Measurements from ENCODE around the gene CAMTA1.

CAMTA1 gene

DNA sequence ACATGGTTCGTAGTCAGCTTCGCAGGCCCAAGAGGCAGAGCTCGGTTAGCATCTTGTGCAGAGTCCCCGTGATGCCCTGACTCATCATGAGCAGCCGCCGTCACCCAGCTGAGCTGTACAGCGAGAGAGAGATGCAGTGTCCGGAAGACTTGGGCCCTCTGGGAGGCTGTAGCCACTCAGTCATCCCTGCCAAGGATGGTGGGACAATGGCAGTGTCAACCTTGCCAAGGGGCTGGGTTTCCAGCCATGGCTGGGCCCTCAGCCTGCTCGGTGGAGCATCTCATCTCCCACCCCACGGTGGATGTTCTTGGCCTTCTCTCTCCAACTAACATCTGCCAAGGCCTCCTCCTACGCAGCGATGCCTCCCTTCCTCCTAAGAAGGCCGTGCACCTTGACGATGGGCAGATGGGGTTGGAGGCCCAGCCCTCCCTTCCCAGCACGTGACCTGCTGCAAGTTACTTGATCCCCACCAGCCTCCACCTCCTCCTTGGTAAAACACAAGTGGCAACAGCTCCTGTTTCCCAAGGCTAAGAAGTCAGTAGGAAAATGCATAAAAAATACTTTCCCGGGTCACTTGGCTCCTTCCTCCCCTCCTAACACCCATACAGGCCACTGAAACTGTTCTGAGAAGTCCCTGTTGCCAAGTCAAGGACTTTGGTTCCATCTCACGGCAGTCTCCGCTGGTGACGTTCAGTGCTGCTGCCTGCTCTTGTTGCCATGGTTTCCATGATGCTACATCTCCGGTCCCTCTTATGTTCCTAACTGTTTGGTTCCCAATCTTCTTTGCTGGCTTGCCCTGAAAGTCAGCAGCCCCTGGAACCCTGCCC lies 601.2 kb downstream of the CAMTA1 start:
- no peak for DNase-seq (ENCODE audit: low spot score)

DNA sequence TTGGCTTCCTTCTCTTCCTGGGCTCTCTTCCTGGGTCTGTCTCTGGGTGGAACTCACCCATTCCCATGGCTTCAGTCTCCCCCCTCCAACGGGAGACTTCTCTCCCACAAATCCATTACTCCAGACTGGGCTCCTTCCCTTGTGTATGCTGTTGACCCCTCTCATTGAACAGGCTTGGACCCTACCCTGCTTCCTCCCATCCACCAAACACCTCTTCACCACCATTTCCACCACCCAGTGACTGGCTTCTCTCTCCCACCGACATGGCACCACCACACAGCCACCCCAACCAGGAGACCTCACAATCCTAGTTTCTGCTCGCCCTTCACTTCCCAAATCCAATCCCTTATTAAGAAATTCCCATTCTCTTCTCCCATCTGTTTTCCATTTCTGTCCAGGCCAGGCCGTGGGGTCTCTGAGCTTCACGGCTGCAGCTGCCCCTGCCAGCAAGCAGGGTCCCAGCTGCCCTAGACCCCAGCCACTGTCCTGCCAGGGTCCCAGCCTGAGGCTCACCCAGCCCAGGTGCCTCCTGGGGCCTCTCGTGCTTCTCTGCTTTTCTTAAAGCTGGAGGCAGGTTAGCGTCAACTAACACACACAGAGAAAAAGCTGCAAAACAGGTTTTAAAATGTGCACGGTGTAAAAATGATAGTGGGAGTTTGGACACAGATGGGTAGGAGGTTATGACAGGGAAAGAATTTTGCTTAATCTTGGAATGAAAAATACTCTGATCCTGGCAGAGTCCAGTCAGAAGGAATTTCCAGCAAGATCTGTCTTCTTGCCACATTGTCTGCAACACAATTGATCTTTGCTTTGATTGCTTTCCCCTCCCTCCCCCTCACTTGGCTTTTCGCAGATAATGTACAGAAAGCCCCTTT lies 602.0 kb downstream of the CAMTA1 start:
- DNase-seq (ENCODE audit: low spot score), result no peak

GRCh38 chr1:7388141-7388487 lies 602.9 kb downstream of the CAMTA1 start:
- DNase-seq (ENCODE audit: low spot score), result peak; percentile 43

DNA sequence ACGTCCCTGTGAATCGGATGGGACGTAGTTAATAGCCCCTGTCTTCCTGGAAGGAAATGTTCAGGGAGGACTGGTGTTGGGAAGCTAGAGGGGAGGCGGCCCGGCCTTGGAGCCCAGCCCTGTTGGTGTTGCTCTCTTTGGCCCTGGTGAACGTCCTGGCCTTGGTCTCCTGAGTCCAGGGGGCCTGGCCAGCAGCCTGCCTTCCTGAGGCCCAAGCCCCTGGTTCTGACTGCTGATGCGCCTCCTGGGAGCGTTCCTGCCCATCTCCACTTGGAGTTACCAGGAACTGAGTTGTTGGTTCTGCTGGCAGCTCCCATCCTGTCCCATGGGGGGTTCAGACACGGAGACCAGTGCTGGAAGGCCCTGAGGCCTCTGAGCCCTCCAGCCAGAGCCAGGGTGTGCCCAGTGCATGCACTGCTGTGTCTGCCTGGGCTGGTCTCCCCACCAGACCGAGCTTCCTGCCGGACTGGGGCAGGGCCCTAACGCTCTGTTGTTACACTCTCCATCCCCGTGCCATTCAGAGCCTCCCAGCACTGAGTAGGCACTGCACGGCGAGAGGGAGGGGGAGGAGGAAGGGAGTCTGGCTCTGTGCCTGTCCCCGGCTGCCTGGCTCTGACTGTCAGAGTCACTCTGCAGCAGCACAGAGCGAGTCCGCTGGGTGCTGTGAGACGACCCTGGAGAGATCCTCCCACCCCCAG lies 603.4 kb downstream of the CAMTA1 start:
- DNase-seq (ENCODE audit: low spot score), result peak; percentile 72

- DNase-seq (ENCODE audit: low spot score), result no peak
Measured at GRCh38 chr1:7389201-7389905, 604.1 kb downstream of the CAMTA1 start.

DNA sequence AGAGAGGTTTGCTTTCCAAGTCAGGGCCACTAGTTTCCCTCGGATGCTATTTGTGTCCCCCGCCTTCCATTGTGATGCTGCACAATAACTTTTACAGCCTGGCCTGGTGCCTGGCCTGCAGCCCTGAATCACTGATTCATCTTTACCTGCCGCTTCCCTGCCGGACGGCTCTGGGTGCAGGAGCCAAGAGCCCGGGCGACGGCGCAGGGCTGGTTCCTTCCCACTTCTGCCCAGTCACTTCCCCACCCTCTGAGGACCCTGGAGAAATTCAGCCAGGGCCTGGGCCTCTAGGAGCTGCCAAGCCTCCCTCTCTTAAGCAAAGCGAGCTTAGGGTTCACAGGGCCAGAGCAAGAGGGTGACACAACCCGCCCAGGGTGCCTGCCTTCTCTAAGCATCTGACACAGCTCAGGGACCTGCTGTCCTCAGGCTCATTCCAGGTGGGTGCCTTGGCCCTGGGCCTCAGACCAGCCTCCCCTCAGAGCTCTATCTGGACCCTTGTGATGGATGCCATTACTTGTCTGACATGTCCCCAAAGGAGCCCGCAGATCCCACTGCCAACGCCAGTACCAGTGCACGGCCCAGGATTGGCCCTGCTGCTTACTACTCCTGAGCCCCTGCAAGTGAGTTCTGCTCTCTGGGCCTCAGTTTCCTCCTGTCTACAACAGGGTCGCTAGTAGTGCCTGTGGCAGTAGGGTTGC lies 604.8 kb downstream of the CAMTA1 start:
- DNase-seq (ENCODE audit: low spot score), result no peak

- DNase-seq (ENCODE audit: low spot score), result no peak
Measured at GRCh38 chr1:7390604-7391000, 605.3 kb downstream of the CAMTA1 start.

DNA sequence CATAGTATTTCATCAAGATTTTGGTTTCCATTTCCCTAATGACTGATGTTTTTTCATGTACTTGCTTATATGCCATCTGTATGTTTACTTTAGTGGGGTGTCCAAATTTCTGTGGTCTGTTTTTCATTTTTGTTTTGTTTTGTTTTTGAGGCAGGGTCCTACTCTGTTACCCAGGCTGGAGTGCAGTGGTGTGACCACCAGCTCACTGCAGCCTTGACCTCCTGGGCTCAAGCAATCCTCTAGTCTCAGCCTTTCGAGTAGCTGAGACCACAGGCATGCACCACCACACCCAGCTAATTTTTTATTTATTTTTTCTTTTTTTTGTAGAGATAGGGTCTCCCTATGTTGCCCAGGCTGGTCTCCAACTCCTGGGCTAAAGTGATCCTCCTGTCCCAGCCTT lies 607.9 kb downstream of the CAMTA1 start:
- no peak for DNase-seq (ENCODE audit: low spot score)

- DNase-seq (ENCODE audit: low spot score), result no peak
Measured at GRCh38 chr1:7395251-7395650, 610.0 kb downstream of the CAMTA1 start.

- DNase-seq (ENCODE audit: low spot score), result no peak
Measured at GRCh38 chr1:7398982-7399381, 613.7 kb downstream of the CAMTA1 start.

GRCh38 chr1:7399514-7400125 lies 614.4 kb downstream of the CAMTA1 start:
- DNase-seq (ENCODE audit: low spot score), result no peak

- no peak for DNase-seq (ENCODE audit: low spot score)
Measured at GRCh38 chr1:7400566-7400965, 615.3 kb downstream of the CAMTA1 start.

DNA sequence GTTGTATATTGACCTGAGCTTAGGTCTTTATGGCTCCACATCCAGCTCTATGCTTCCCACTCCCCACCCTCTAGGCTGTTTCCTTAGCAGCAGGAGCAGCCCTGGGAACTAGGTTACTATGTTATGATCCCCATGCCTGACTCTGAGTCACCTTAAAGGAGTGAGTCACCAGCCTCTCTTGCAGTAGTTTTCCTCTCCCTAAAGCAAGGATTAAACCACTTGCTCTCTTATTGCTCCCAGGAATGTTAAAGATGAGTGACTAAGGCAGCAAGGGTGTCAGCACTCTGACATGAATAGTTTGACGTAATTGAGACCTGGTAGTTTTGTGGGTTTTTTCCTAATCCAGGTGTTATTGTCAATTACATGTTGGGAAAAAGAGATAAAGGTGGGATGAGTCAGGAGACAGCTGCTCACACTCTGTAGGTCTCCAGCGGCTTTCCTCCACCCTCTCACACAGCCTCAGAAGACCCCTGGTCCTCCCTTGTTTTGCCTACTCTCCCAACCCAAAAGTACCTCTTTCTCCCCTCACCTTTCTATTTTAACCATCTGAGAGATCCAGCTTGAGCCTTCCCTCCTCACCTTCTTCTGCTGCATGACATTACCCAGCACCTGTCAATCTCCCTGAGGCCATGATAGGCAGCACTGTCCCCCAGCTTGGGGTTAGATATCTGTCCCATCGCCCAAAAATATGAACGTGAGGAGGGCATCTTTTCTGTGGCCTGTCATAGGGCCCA lies 616.7 kb downstream of the CAMTA1 start:
- peak; percentile 81 for DNase-seq (ENCODE audit: low spot score)

DNA sequence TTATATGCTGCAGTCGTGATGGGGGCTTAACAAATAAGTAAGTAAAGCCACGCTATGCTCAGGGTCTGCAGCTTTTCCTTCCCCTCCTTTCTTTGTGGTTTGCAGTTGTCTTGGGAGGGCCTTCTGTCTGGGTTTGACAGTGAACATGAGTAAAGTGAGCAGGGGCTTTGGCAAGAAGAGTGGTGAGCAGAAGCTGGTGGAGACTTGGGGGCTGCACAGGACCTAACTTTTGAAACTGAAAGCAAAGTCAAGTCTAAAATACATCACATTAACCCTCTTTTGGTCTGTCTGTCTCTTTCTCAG lies 617.2 kb downstream of the CAMTA1 start:
- no peak for DNase-seq (ENCODE audit: low spot score)

GRCh38 chr1:7403265-7404045 lies 618.2 kb downstream of the CAMTA1 start:
- no peak for DNase-seq (ENCODE audit: low spot score)

- no peak for DNase-seq (ENCODE audit: low spot score)
Measured at GRCh38 chr1:7404046-7404742, 618.9 kb downstream of the CAMTA1 start.

GRCh38 chr1:7405844-7406500 lies 620.7 kb downstream of the CAMTA1 start:
- no peak for DNase-seq (ENCODE audit: low spot score)

All from cerebellar cortex (tissue), 1 donor.